Activated naive CD4-positive, alpha-beta T cell treated with Interleukin-2 at 50 U/mL for 16 hours (primary cell): ENCODE data around the gene ERMN.
"Not testable (repeated sequence)": the region's sequence is repeated elsewhere in the genome, so short reads cannot be mapped to it uniquely, and the experiment has no call there.

Experiments used
- DNase-seq: peaks from one replicate; pipeline ENCODE4 v3.0.0-alpha.2; 2020

Gene ERMN

DNA sequence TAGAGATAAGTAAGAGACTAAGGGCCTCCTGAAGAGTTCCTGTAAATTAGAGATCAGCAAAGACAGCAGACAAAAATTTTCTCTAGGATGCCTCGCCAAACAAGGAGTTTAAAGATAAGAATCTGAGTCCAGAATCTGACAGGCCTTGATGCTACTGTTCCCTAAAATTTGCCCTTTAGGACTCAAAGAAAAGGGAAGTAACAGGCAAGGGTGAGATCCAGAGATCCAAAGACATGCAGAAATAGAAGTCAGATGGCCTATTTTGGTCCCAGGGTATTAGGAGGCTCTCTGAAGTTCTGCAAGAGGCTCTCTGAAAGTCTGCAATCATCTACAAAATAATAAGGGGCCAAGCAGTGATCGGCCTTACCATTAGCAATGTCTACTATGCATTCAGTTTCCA, 35.1 kb downstream of the ERMN start:
- DNase-seq: no peak

GRCh38 chr2:157287160-157287559, 38.5 kb downstream of the ERMN start:
- DNase-seq: no peak

DNA sequence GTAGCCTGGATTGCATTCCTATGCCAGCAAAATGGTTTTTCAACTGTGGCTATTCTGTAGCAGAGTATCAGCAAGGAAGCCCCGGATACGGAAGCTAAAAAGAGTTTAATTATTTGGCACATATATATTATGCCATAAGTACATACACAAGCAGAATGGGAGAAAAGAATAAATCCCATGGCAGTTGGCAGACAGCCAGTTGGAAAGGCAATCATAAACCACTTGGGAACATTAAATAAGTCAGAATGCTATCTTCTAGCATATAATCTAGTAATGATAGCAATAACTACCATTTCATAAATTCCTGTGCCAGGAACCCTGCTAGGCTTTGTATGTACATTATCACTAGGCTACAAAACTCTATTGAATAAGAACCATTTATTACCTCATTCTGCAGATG, 42.2 kb downstream of the ERMN start:
- no peak for DNase-seq

- DNase-seq: no peak
These were observed 44.3 kb downstream of the ERMN start for GRCh38 chr2:157281316-157281715.

DNA sequence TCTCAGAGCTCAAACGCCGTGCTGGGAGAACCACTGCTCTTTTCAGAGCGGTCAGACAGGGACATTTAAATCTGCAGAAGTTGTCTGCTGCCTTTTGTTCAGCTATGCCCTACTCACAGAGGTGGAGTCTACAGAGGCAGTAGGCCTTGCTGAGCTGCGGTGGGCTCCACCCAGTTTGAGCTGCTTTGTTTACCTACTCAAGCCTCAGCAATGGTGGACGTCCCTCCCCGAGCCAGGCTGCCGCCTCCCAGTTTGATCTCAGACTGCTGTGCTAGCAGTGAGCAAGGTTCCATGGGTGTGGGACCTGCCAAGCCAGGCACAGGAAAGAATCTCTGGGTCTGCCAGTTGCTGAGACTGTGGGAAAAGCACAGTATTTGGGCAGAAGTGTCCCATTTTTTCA, 46.3 kb downstream of the ERMN start:
- DNase-seq: not testable (repeated sequence)

GRCh38 chr2:157271590-157272203, 53.9 kb downstream of the ERMN start:
- DNase-seq: no peak

DNA sequence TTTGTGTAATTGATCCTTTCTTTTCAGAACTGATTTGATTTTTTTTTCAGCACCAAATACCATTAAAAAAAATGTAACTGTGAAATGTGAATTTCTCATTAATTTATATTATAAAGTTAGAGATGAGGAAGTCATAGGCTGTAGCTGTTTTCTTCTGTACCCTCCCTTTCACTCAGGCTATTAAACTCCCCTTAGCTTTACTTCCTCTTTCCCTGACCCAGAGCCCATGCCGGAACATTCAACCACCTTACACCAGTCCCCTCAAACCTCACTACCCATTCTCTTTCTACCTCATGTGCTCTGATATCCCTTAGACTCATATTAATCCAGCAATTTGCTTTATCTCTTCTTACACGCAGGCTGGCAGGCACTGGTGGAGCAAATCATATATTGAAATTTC, 55.7 kb downstream of the ERMN start:
- DNase-seq: no peak

- DNase-seq: no peak
These were observed 56.6 kb downstream of the ERMN start for GRCh38 chr2:157269060-157269459.
